Measurements from ENCODE around the gene KRTAP20-2.

The KRTAP20-2 gene

GRCh38 chr21:30613836-30614235, 21.2 kb upstream of the KRTAP20-2 start, which contains the start of gene KRTAP6-1:
Gene KRTAP6-1, minus strand, starts transcription at chr21:30613930. Its CDS starts 26 bp downstream, at chr21:30613904.
- no peak for DNase-seq (ENCODE audit: low read depth)
- no peak for TF ChIP-seq MAX (IDR thresholded peaks at IDR 0.05; ENCODE audit: low read depth, low read length)
- TF ChIP-seq CTCF (IDR thresholded peaks at IDR 0.05; ENCODE audit: low read depth, low read length), result no peak
- no peak for TF ChIP-seq POLR2A (IDR thresholded peaks at IDR 0.05; ENCODE audit: extremely low read depth, insufficient read length)
- H3K4me3 ChIP-seq (ENCODE audit: low read depth, low read length), result no peak within 1 kb of the TSS

- TF ChIP-seq MAX (IDR thresholded peaks at IDR 0.05; ENCODE audit: low read depth, low read length) (no peak), MYC (IDR thresholded peaks at IDR 0.05; ENCODE audit: low read depth, low read length) (no peak), CTCF (IDR thresholded peaks at IDR 0.05; ENCODE audit: low read depth, low read length) (no peak), POLR2A (IDR thresholded peaks at IDR 0.05; ENCODE audit: extremely low read depth, insufficient read length) (no peak)
- H3K4me3 ChIP-seq (ENCODE audit: low read depth, low read length), result no peak overlapping the region
- no peak for DNase-seq (ENCODE audit: low read depth)
Observed at GRCh38 chr21:30615199-30615598, 19.8 kb upstream of the KRTAP20-2 start.

- no peak within 1 kb of the TSS for H3K4me3 ChIP-seq (ENCODE audit: low read depth, low read length)
- TF ChIP-seq CTCF (IDR thresholded peaks at IDR 0.05; ENCODE audit: low read depth, low read length), result no peak
- TF ChIP-seq MYC (IDR thresholded peaks at IDR 0.05; ENCODE audit: low read depth, low read length), result no peak
- no peak for TF ChIP-seq MAX (IDR thresholded peaks at IDR 0.05; ENCODE audit: low read depth, low read length)
- TF ChIP-seq POLR2A (IDR thresholded peaks at IDR 0.05; ENCODE audit: extremely low read depth, insufficient read length), result no peak
- no peak for DNase-seq (ENCODE audit: low read depth)
Observed at GRCh38 chr21:30616125-30616524, 18.9 kb upstream of the KRTAP20-2 start, which contains the start of gene KRTAP20-1. Gene KRTAP20-1, plus strand, starts transcription at chr21:30616425. Its CDS starts 30 bp downstream, at chr21:30616455.

- TF ChIP-seq POLR2A (IDR thresholded peaks at IDR 0.05; ENCODE audit: extremely low read depth, insufficient read length) (no peak), MAX (IDR thresholded peaks at IDR 0.05; ENCODE audit: low read depth, low read length) (no peak), CTCF (IDR thresholded peaks at IDR 0.05; ENCODE audit: low read depth, low read length) (no peak), MYC (IDR thresholded peaks at IDR 0.05; ENCODE audit: low read depth, low read length) (no peak)
- H3K4me3 ChIP-seq (ENCODE audit: low read depth, low read length), result no peak overlapping the region
- no peak for DNase-seq (ENCODE audit: low read depth)
Observed at GRCh38 chr21:30620080-30620479, 14.9 kb upstream of the KRTAP20-2 start.

- H3K4me3 ChIP-seq (ENCODE audit: low read depth, low read length), result no peak within 1 kb of the TSS
- TF ChIP-seq MAX (IDR thresholded peaks at IDR 0.05; ENCODE audit: low read depth, low read length) (no peak), POLR2A (IDR thresholded peaks at IDR 0.05; ENCODE audit: extremely low read depth, insufficient read length) (no peak), CTCF (IDR thresholded peaks at IDR 0.05; ENCODE audit: low read depth, low read length) (no peak), MYC (IDR thresholded peaks at IDR 0.05; ENCODE audit: low read depth, low read length) (no peak)
- no peak for DNase-seq (ENCODE audit: low read depth)
Observed at GRCh38 chr21:30620522-30620921, 14.5 kb upstream of the KRTAP20-2 start, which contains the start of gene KRTAP20-4. Gene KRTAP20-4, plus strand, starts transcription at chr21:30620627.

All from NB4 (cell line).